H54 (cell line): ENCODE measurements around the gene ATP6AP2.
"Not testable (repeated sequence)": the region's sequence is repeated elsewhere in the genome, so short reads cannot be mapped to it uniquely, and the experiment has no call there.

Experiments used
- DNase-seq: peaks from one replicate; pipeline ENCODE4 v3.0.0; 2011; ENCODE audit warnings: low spot score, mixed read lengths; ENCODE audit not compliant: insufficient read length
- FAIRE-seq: peaks from 3 replicates; lab custom pipeline; 2011; peaks lifted over from hg19 to GRCh38; lab: Jason Lieb, UNC
- POLR2A ChIP-seq: IDR thresholded peaks from 2 replicates; pipeline ENCODE4 v1.6.1; 2011; ENCODE audit warnings: low read depth, mild to moderate bottlenecking, low read length

ATP6AP2 gene

GRCh38 chrX:40558590-40558989 is 22.2 kb upstream of the ATP6AP2 start:
- DNase-seq, result no peak
- no peak for FAIRE-seq
- TF ChIP-seq POLR2A, result no peak

GRCh38 chrX:40563784-40564183 is 17.0 kb upstream of the ATP6AP2 start:
- FAIRE-seq (no peak), DNase-seq (no peak)
- no peak for TF ChIP-seq POLR2A

DNA sequence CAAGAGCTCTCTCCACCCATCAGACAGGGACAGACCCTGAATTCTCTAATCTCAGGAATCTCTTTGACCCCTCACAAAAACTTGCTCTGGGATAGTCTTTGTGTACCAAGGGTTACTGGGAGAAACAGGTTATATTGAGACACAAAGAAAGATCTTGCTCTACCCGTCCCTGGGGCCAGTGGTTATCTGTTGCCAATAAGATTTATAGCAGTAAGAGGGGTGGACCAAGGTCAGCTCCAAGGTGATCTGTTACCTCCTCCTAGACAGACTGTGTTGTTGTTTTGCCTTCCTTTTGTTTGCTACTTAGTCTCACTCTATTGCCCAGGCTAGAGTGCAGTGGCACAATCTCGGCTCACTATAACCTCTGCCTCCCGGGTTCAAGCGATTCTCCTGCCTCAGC is 16.3 kb upstream of the ATP6AP2 start:
- TF ChIP-seq POLR2A, result no peak
- FAIRE-seq (no peak), DNase-seq (no peak)

DNA sequence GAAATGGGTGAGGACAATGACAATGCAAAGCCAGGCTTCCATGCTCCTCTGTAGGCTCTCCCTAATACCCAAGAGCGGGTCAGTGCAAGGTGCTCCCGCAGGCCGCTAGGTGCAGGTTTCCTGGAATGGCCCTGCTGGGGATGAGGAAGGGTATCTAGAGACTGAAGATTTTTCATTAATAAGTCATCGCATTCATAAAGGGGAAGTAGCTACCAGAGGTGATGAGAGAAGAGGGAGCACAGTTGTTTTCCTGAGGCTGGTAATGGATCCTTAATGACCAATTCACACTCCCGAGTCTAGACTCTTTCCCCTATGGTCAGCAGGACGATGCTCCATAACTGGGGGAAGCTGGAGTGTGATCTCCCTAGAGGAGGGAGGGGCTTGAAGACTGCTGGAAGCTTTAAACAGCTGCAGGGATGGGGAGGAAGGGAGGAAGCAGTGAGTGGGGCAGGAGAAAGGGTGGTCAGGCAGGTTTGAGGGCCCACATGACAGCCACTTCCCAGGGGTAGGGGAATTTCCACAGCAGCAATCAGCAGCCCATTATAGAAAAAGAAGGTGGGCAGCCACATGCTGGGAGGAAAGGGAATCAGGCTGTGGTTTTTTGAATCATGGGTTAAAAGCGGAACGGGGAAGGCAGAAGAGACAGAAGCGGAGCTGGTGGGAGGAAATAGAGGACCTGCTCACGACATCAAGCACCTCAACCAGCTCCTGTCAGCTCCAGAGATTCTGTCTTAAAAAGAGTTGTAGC is 10.2 kb upstream of the ATP6AP2 start:
- TF ChIP-seq POLR2A, result no peak
- FAIRE-seq (no peak), DNase-seq (no peak)

DNA sequence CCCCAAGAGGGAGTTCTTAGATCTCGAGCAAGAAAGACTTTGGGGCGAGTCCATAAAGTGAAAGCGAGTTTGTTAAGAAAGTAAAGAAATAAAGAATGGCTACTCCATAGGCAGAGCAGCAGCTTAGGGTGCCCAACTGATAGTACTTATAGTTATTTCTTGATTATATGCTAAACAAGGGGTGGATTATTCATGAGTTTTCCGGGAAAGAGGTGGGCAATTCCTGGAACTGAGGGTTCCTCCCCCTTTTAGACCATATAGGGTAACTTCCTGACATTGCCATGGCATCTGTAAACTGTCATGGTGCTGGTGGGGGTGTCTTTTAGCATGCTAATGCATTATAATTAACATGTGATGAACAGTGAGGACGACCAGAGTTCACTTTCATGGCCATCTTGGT is 9.6 kb upstream of the ATP6AP2 start:
- not testable (repeated sequence) for DNase-seq, FAIRE-seq

GRCh38 chrX:40571600-40571999 is 9.2 kb upstream of the ATP6AP2 start:
- DNase-seq (no peak), FAIRE-seq (no peak)
- no peak for TF ChIP-seq POLR2A

GRCh38 chrX:40573763-40574162 is 7.0 kb upstream of the ATP6AP2 start:
- no peak for TF ChIP-seq POLR2A
- DNase-seq (no peak), FAIRE-seq (no peak)

DNA sequence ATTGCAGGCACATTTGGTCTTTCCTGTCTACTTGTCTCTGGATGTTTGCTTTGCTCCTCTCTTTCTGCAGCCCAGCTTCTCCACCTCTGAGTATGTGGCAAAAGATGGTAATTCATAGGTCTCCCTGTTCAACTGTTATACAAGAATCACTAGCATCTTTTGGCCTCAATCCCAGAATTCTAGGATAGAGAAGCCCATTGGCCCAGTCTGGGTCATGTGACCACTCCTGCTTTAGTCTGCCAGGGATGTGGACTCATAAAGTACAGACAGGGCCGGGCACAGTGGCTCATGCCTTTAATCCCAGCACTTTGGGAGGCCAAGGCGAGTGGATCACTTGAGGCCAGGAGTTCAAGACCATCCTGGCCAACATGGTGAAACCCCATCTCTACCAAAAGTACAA is 5.4 kb upstream of the ATP6AP2 start:
- not testable (repeated sequence) for DNase-seq, FAIRE-seq

DNA sequence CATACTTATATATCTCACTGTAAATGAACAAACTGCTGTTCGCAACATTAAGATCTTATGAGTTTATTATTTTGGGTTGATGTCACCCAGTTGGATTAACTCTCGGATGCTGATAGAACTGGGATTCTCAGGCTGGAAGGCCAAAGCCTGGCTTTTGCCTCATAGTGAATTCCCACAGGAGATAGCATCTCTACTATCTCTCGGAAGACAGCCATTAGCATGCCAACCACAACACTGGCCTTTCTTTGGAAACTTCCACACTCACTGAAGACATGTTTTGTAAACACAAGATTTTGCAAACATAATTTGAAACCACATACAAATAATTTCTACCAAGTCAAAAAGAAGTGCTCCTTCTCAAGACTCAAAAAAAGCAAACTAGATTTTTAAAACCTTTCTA is 4.5 kb upstream of the ATP6AP2 start:
- DNase-seq, result no peak
- TF ChIP-seq POLR2A, result no peak
- no peak for FAIRE-seq

DNA sequence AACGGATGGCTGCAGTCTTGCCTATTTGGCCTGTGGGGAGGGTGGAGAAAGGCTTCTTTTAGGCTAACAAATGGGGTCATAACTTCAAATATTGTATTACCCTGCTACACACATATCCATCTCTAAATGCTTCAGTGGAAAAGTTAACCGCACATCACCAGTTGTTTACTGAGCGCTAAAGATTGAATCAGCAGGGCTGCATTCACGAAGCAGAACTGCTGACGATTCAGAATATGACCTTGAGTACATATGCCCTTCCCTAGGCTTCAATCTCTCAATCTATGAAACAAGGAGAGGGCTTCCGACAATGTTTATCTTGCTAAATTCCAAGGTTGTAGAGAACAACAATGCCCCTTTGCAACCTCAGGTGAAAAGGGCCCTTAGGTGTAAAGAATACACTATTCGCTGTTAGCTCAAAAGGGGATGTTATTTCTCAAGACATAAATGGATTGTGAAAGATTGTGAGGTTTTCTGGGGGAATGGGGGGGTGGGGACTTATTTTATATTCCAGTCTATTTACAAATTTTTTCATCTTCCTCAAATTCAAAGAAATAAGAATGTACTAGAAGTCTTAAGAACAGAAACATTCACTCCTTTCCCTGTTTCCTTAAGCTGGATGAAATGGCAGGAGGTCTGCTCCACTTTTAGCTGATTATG is 2.6 kb upstream of the ATP6AP2 start:
- no peak for TF ChIP-seq POLR2A
- no peak for FAIRE-seq
- no peak for DNase-seq

GRCh38 chrX:40579141-40579540 is 1.6 kb upstream of the ATP6AP2 start:
- no peak for FAIRE-seq
- DNase-seq, result no peak
- TF ChIP-seq POLR2A, result no peak

DNA sequence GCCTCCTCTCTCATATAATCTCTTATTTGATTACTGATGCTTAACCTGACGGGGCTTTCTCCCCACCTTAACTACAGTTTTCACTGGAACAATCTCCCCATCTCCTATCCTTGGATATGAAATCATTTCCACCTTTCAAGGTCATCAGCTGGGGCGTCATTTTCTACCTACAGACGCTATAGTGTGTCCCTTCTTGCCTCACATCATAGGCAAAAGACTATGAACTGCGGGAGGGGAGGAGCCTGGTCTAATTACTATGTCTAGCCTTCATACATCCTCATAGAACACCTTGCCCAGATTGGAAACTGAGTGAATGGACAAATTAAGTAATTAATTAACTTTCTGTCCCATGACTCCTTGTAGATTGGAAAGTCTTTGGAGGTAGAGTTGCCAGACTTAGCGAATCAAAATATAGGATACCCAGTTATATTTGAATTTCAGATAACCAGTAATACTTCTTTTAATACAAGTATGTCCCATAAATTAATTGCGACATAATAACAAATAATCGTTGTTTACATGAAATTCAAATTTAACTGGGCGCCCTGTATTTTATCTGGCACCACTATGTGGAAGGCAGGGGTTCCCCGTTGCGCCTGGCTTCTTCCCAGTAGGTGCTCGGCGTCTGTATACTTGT is 752 bp upstream of the ATP6AP2 start:
- no peak for TF ChIP-seq POLR2A
- FAIRE-seq (no peak), DNase-seq (no peak)

DNA sequence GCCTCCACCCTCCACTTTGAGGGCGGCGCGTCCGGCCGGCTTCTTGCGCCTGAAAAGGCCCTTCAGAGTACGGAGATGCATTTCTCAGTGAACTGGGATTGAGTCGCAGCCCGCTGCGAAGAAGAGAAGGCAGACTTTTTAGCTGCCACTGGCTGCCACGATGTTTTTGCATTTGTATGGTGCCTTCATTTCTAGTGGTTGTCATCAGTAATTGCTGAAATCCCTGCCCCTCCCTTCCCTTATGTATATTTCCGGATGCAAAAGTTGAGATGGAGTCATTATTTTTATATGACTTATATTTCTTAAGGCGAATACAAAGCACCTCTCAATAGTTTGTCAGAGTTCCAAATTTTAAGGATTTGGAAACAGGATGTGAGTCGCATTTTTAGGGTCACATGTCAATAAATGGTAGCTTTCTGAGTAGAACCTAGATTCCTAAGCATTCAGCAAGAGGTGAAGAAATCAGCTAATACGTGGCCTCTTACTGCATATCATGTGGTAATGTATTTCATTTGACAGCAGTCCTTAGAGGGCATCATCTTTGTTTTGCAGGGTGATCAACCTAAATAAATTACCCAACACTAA is 658 bp downstream of the ATP6AP2 start:
- no peak for FAIRE-seq
- no peak for TF ChIP-seq POLR2A
- no peak for DNase-seq

- DNase-seq, FAIRE-seq: not testable (repeated sequence)
Observed at GRCh38 chrX:40582178-40582577, 1.4 kb downstream of the ATP6AP2 start.
